OCI-LY3 (cell line): ENCODE results near the gene CHST13.

Experiments used
- CTCF ChIP-seq: fragments of 200-600, 300-600 bp; sonication (generic); IDR thresholded peaks from 2 replicates; pipeline ENCODE4 v1.5.1; 2014; ENCODE audit warnings: antibody characterized with exemption, low read length, low read depth
- EZH2phosphoT487 ChIP-seq: fragments of 200-600 bp; shearing (Covaris generic); IDR thresholded peaks from 2 replicates; pipeline ENCODE4 v1.6.1; 2018; ENCODE audit warnings: antibody characterized with exemption, mixed run types, low read depth

GRCh38 chr3:126491221-126492013 is 32.5 kb upstream of the CHST13 start:
- no peak for TF ChIP-seq CTCF
- TF ChIP-seq EZH2phosphoT487: no peak
